ENCODE measurements around the gene NCBP2L.

Gene NCBP2L

DNA sequence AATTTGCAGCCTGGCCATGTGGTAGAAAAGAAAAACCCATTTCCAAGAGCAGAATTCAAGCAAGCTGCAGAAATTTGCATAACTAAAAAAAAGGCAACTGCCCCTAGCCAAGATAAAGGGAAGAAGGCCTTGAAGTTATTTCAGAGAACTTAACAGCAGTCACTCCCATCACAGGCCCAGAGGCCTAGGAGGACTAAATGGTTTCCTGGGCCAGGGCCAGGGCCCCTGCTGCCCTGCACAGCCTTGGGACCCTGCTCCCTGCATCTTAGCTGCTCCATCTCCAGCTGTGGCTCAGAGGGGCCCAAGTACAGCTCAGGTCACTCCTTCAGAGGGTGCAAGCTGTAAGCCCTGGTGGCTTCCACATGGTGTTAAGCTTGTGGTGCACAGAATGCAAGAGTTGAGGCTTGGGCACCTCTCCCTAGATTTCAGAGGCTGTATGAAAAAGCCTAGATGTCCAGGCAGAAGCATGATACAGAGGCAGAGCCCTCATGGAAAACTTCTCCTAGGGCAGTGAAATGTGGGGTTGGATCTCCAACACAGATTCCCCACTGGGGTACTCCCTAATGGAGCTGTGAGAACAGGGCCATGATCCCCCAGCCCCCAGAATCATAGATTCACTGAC lies 41.5 kb downstream of the NCBP2L start:
- DNase-seq = no peak

- no peak for DNase-seq
Measured at GRCh38 chrX:107823042-107823441, 45.5 kb downstream of the NCBP2L start.

DNA sequence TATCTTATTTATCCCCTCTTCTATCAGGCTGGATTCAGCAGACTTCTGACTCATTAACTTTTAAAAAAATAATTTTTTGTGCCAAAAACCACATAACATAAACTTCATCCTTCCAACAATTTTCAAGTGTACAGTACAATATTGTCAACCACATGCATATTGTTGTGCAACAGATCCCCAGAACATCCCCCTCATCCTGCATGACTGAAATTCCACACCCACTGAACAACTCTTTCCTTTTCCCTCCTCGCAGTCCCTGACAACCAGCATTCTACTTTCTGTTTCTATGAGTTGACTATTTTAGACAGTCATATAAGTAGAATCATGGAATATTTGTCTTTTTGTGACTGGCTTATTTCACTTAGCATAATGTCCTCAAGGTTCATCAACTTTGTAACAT lies 45.9 kb downstream of the NCBP2L start:
- no peak for DNase-seq

DNA sequence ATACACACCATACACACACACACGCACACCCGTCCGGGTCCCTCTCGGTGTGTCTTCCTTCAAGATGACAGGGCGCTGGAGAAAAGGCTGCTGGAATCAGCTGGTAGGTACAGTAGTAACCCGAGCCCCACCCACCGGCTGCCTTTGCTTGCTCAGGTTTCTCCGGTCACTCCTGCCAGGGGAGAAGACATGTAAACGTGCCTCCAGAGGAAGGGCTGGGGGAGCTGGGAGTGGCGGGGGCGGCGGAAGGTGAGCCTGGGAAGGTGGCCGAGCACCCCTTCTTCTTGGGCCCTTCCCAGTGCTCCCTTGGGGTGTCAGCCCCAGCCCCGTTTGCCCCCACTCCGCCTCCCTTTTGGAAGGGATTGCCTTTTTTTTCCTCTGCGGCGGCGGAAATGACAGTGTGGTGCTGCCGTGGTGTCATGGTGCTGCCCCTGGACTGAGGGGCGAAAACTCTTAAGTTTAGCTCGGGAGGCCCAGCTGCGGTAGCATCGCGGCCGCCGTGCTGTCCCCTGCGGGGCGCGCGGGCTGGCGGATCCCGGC lies 48.2 kb downstream of the NCBP2L start, which contains the start of gene MID2:
Gene MID2 (plus strand): TSS at position 169 of the 540 bp plus-strand sequence. CDS start 561 bp downstream, outside the sequence.
- DNase-seq = peak; percentile 61

DNA sequence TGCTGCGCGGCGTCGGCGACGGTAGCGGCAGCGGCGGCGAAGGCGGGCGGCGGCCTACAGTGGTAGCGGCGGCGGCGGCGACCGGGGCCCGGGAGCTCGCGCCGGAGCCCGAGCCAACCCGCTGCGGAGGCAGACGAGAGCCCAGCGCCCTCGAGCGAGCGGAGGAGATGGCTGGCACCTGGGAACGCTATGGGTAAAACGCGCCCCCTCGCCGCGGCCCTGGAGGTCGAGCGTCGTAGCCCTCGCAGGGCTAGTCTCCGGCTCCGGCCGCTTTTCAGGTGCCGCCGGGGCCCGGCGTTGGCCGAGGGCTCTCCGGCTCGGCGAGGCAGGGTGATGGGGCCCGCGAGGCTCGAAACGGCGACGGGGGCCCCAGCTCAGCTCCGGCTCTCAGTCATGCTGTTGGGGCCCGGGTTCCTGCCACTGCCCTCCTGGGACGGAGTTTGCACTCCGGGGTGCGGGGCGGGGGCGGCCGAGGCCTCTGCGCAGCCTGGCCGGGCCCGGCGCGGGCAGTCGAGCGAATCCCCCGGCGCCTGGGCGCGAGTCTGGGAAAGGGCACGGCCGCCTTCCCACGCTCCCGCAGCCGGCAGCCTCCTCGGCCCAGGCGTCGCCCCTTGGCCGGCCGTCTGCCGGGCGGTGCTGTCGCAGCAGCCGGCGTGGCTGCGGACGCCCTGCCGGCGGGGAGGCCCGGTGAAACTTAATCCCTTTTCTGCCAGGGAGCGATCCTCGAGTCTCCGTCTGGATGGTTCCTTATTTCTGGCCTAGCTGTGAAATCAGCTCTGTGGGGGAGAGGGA lies 48.9 kb downstream of the NCBP2L start:
- DNase-seq = peak; percentile 60

- DNase-seq = no peak
Measured at GRCh38 chrX:107827030-107827831, 49.7 kb downstream of the NCBP2L start.

DNA sequence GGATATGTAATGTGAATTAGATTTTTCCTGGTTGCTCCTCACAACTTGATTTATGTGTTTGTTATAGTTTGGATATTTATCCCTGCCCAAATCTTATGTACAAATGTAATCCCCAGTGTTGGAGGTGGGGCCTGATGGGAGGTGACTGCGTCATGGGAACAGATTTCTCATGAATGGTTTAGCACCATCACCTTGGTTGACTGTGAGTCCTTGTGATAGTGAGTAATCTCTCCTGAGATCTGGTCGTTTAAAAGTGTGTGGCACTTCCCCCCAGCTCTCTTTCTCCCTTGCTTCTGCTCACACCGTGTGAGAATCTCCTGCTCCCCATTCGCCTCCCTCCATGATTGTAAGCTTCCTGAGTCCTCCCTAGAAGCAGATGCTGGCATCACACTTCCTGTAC lies 50.3 kb downstream of the NCBP2L start:
- DNase-seq = no peak

DNA sequence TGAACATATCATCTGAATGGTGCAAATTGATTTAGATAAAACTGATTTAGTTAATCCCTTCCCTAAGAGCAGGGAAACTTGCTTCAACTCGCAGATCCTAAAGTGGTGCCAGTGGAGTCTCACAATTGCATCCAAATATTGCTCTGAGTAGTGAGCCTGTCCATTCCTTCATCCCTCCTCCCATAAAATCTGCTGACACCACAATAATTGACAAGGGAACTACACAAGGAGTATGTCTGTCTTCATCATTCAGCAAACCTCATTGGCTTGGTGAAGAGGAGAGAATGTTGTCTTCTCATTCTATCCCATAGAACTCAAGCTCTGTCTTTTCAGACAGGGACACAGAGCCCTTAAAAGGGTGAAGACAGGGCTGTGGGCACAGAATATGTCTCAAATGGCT lies 52.3 kb downstream of the NCBP2L start:
- DNase-seq = no peak

GRCh38 chrX:107831071-107831730 lies 53.7 kb downstream of the NCBP2L start:
- no peak for DNase-seq

GRCh38 chrX:107834275-107835201 lies 57.0 kb downstream of the NCBP2L start:
- no peak for DNase-seq

DNA sequence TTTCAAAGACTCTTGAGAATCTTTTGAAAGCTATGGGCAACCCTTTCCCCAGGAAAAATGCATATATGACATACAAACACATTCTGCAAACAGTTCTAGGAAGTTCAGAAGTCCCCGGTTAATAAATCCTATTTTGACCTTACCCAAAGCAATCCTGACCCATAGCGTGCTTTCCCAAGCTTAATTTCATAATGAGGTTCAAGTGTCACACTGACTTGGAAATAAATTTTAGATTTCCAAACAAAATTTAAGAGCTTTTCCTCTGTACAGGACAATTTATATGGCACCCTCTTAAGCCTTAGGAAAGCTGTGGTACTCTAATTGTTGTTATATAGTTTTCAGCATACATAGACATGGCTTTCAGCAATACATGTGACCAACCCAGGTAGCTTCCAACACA lies 59.4 kb downstream of the NCBP2L start:
- DNase-seq = no peak

GRCh38 chrX:107840971-107841370 lies 63.4 kb downstream of the NCBP2L start:
- no peak for DNase-seq

- no peak for DNase-seq
Measured at GRCh38 chrX:107842715-107843400, 65.3 kb downstream of the NCBP2L start.

Data from right forelimb (tissue), 1 donor.